GM12875 (cell line): ENCODE results near the gene STOML1.

Experiments
- H3K4me3 ChIP-seq: one replicate; pipeline ENCODE4 v1.5.1; 2011; ENCODE audit warnings: low read depth, low read length, control low read depth
- TF ChIP-seq, protein P1 (sequence below): IDR thresholded peaks from 2 replicates; pipeline ENCODE4 v1.5.1; 2011; ENCODE audit warnings: low read depth, mild to moderate bottlenecking, control low read depth, inconsistent platforms, low read length, moderate library complexity, borderline replicate concordance; ENCODE audit not compliant: insufficient read depth

The STOML1 gene

DNA sequence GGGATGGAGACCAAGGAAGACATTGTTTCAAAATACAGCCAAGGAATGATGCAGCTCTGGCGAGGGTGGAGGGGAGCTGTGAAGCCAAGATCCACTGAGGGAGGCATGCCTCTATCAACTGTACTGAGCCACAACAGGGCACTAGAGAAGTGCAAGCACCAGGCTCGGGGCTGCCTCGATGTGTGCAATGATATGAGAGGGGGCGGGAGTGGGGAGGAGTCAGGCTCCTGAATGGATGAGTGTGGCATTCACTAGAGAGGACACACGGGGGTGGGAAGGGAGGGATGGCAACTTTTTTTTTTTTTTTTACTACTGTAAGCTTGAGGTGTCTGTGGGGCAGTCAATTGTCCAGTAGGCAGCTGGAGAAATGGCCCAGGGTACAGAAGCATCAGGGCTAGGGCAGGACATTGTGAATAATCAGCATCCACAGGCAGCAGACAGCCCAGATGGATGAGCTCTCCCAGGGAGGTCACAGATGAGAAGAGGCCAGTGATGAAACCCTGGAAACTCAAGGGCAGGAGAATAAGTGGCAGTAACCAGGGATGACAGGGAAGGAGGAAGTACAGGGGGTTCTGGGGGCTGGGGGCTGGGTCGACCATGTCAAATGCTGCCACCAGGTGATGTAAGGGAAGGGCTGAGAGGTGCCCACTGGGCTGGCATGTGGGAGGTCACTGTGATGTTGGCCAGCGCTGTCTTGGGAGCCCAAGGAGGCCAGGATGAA, 5.9 kb downstream of the STOML1 start:
- TF ChIP-seq, protein P1, sequence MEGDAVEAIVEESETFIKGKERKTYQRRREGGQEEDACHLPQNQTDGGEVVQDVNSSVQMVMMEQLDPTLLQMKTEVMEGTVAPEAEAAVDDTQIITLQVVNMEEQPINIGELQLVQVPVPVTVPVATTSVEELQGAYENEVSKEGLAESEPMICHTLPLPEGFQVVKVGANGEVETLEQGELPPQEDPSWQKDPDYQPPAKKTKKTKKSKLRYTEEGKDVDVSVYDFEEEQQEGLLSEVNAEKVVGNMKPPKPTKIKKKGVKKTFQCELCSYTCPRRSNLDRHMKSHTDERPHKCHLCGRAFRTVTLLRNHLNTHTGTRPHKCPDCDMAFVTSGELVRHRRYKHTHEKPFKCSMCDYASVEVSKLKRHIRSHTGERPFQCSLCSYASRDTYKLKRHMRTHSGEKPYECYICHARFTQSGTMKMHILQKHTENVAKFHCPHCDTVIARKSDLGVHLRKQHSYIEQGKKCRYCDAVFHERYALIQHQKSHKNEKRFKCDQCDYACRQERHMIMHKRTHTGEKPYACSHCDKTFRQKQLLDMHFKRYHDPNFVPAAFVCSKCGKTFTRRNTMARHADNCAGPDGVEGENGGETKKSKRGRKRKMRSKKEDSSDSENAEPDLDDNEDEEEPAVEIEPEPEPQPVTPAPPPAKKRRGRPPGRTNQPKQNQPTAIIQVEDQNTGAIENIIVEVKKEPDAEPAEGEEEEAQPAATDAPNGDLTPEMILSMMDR: no peak
- H3K4me3 ChIP-seq: no peak overlapping the region

DNA sequence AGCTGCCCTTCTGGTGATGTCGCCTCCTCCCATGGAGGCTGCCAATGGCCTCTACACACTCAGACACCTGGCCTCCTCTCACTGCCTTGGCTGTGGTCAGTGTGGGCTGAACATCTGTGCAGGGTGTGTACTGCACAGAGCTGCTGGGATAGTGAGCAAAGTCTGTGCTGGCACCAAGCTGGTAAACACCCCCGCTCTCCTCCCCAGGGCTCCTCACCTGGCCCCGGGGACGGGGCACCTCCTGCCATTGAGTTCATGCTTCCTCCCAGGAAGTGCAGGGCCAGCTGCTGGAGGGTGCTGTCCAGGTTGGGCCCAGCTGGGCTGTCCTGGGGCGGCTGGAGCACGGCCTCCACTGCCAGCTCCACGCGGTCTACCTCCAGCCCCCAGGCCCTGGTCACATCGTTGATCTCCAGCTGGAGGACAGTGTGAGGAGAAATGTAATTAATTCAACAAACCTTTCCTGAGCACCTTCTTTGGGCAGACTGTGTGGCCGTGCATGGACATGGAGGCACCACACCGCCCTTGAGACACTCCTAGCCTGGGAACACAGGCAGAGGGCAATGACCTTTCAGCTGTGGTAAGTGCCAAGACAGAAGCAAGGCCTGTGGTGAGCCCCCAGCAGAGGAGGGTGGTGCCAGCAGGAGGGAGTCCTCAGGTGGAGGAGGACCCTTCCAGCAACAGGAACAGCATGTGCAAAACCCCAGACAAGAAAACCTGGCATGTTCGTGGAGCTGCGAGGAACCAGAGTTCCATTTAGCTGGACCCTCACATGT, 6.8 kb downstream of the STOML1 start:
- TF ChIP-seq, protein P1: no peak
- H3K4me3 ChIP-seq: no peak overlapping the region

DNA sequence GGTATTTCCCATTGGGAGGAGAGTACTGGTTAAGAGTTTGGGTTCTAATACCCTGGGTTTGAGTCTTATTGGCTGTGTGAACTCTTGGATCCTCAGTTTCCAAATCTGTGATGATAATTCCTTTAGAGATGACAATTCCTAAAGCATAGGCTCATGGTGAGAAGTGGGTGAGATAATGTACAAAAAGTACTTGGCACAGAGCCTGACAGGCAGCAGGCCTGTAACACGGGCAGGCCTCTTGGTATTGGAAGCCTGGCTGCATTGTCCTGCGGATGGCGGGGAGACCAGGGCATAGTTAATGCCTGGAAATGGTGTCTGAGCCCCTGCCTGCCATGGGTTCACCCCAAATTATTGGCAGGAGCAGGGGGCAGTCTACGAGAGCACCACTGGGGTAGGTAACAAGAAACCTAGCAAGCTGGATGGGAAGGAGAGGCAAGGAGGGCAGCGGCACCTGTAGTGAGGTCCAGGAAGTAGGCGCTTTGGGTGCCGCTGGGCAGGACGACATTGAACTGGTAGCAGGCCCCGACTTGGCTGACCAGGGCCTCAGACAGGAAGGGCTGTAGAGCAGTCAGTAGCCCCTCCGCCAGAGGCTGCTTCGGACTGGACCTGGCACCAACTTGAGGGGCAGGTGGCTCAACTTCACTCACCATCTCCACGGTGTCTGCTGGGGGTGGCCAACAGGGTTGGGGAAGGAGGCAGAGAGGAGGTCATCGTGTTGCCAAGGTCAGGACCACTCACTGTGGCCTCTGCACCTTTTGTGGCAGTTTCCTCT, 7.7 kb downstream of the STOML1 start:
- TF ChIP-seq, protein P1: no peak
- no peak overlapping the region for H3K4me3 ChIP-seq

DNA sequence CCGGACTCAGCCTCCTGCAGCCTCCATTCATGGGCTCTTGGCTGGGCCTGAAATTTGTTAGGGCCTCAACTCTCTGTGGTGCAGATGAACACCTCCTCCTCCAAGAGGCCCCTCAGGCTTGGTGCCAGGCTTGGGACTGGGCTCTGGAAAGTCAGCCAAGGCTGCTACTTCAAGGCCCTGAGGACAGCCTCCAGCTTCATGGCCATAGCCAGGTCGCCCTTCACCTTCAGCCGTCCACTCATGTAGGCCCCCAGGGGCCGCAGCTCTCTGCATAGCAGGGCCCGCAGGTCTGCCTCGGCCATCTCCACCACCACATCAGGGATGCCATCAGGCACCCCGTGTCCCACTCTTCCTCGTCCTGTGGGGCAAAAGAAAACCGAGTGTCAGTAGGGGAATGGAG, 8.3 kb downstream of the STOML1 start:
- TF ChIP-seq, protein P1: no peak
- H3K4me3 ChIP-seq: no peak overlapping the region

DNA sequence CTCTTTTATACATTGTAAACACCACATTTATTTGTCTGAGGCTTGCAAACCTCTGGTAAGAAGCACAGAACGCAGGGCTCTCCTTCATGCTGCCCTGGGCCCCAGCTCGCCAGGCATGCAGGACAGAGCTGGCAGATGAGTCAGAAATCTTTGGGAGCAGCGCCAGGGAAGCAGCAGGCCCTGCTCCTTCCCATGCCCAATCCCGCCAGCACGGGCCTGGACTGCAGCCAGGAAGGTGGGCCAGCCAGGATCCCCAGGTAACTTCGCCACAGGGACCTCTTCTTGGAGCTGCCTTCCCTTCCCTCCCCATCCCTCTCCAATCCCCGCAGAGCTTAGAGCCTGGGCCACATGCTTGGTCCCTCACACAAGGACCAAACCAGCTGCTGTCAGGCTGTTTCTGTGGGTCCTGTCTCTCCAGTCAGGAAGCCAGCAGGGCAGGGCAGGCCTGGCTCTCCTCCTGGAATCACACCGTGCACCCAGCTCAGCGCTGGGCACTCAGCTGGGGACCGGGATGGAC, 8.8 kb downstream of the STOML1 start:
- no peak overlapping the region for H3K4me3 ChIP-seq
- TF ChIP-seq, protein P1: no peak

DNA sequence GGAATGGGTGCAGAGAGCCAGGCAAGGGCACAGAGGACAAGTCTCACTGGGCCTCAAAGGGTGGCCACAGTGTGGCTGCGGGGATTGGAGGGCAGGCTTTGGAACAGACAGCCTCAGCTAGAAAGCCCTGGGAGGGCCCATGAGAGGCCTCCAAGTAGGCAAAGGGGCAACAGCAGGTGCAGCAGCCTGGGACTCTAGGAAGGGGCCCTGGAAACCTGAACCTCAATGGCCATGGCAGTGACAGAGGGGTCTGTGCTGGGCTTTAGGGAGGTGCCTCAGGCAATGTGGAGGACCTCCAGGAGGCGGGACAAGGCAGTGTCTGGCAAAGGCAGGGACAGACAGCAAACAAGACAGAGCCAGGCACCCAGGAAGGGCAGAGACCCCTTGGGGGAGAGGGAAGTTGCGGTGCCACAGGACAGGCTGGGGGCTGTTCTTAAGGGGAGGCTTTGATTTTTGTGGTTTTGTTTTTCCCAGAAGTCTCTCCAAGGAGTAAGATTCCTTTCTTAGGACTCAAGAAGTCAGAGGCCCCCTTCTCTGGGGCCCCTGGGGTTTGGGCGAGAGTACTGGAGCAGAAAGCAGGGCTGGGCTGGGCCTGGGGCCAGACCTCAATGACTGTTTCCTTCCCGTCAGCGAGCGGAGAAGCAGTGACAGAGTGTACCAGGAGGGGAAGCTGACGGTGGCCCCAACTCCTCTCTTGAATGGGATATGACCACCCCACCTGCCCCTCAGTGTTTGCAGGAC, 9.7 kb downstream of the STOML1 start:
- no peak overlapping the region for H3K4me3 ChIP-seq
- TF ChIP-seq, protein P1: no peak
